ENCODE data around the gene MAMLD1.

The MAMLD1 gene

GRCh38 chrX:150463566-150463965 is 100.4 kb downstream of the MAMLD1 start:
- no peak for DNase-seq

- DNase-seq = no peak
Observed at GRCh38 chrX:150464001-150464400, 100.9 kb downstream of the MAMLD1 start.

- DNase-seq = no peak
Observed at GRCh38 chrX:150465326-150465725, 102.2 kb downstream of the MAMLD1 start.

GRCh38 chrX:150465881-150466775 is 103.0 kb downstream of the MAMLD1 start:
- DNase-seq = no peak

- no peak for DNase-seq
Observed at GRCh38 chrX:150472306-150472705, 109.2 kb downstream of the MAMLD1 start.

- DNase-seq = no peak
Observed at GRCh38 chrX:150473371-150473770, 110.3 kb downstream of the MAMLD1 start.

- no peak for DNase-seq
Observed at GRCh38 chrX:150475461-150475860, 112.3 kb downstream of the MAMLD1 start.

GRCh38 chrX:150476164-150476699 is 113.1 kb downstream of the MAMLD1 start:
- DNase-seq = no peak

- no peak for DNase-seq
Observed at GRCh38 chrX:150477371-150477770, 114.3 kb downstream of the MAMLD1 start.

- DNase-seq = no peak
Observed at GRCh38 chrX:150478496-150479492, 115.7 kb downstream of the MAMLD1 start.

- DNase-seq = peak; percentile 0
Observed at GRCh38 chrX:150482537-150483206, 119.6 kb downstream of the MAMLD1 start.

GRCh38 chrX:150483356-150483985 is 120.4 kb downstream of the MAMLD1 start:
- no peak for DNase-seq

GRCh38 chrX:150486011-150486410 is 122.9 kb downstream of the MAMLD1 start:
- DNase-seq = peak; percentile 36

- DNase-seq = no peak
Observed at GRCh38 chrX:150487369-150488094, 124.4 kb downstream of the MAMLD1 start.

- no peak for DNase-seq
Observed at GRCh38 chrX:150489359-150490015, 126.4 kb downstream of the MAMLD1 start.

GRCh38 chrX:150495496-150495895 is 132.4 kb downstream of the MAMLD1 start:
- no peak for DNase-seq

GRCh38 chrX:150499240-150499639 is 136.1 kb downstream of the MAMLD1 start:
- DNase-seq = no peak

- no peak for DNase-seq
Observed at GRCh38 chrX:150502091-150502490, 139.0 kb downstream of the MAMLD1 start.

GRCh38 chrX:150502979-150503897 is 140.1 kb downstream of the MAMLD1 start:
- DNase-seq = no peak

GRCh38 chrX:150503898-150504219 is 140.7 kb downstream of the MAMLD1 start:
- DNase-seq = no peak
